Stimulated activated naive CD8-positive, alpha-beta T cell treated with anti-CD3 and anti-CD28 coated beads, Interleukin-15, Interleukin-2, amounts not matched to agents 100 U/mL and 50 U/mL, for 24 hours (primary cell): ENCODE measurements around the gene RAB11FIP3.

Source experiments
- ATAC-seq: fragments of 150-1000 bp; cut with Tn5 transposase; one replicate; pipeline ENCODE4 v1.10.0; 2021
- DNase-seq: peaks from one replicate; pipeline ENCODE4 v3.0.0; 2021

Gene RAB11FIP3

GRCh38 chr16:533391-534123, 108.1 kb downstream of the RAB11FIP3 start:
- ATAC-seq (no peak), DNase-seq (no peak)

- no peak for DNase-seq
- ATAC-seq, result no peak
Observed at GRCh38 chr16:534135-534534, 108.7 kb downstream of the RAB11FIP3 start.

- no peak for DNase-seq
- ATAC-seq, result peak; percentile 12
Observed at GRCh38 chr16:534856-535445, 109.5 kb downstream of the RAB11FIP3 start.

- ATAC-seq, result peak; percentile 56
- DNase-seq, result no peak
Observed at GRCh38 chr16:535446-536405, 110.3 kb downstream of the RAB11FIP3 start.

GRCh38 chr16:536746-537145, 111.3 kb downstream of the RAB11FIP3 start:
- DNase-seq, result no peak

GRCh38 chr16:537415-538335, 112.2 kb downstream of the RAB11FIP3 start:
- ATAC-seq (no peak), DNase-seq (no peak)

More at GRCh38 chr16:536746-537145, 111.3 kb downstream of the RAB11FIP3 start:
- ATAC-seq, result no peak

GRCh38 chr16:539901-540530, 114.6 kb downstream of the RAB11FIP3 start:
- ATAC-seq (no peak), DNase-seq (no peak)

GRCh38 chr16:540645-541340, 115.3 kb downstream of the RAB11FIP3 start:
- ATAC-seq, result no peak
- DNase-seq, result no peak

GRCh38 chr16:543301-544164, 118.1 kb downstream of the RAB11FIP3 start:
- DNase-seq (no peak), ATAC-seq (no peak)

GRCh38 chr16:544517-544916, 119.1 kb downstream of the RAB11FIP3 start:
- DNase-seq, result no peak
- ATAC-seq, result no peak

GRCh38 chr16:546909-547770, 121.7 kb downstream of the RAB11FIP3 start:
- DNase-seq, result peak; percentile 52
- peak; percentile 31 for ATAC-seq

GRCh38 chr16:548586-548985, 123.1 kb downstream of the RAB11FIP3 start:
- ATAC-seq, result no peak
- no peak for DNase-seq

- ATAC-seq (no peak), DNase-seq (no peak)
Observed at GRCh38 chr16:549544-550263, 124.3 kb downstream of the RAB11FIP3 start.

- ATAC-seq (no peak), DNase-seq (no peak)
Observed at GRCh38 chr16:551210-551609, 125.8 kb downstream of the RAB11FIP3 start.

- ATAC-seq (no peak), DNase-seq (no peak)
Observed at GRCh38 chr16:552171-552570, 126.7 kb downstream of the RAB11FIP3 start.

- ATAC-seq (no peak), DNase-seq (no peak)
Observed at GRCh38 chr16:553601-554296, 128.3 kb downstream of the RAB11FIP3 start.

- DNase-seq (no peak), ATAC-seq (no peak)
Observed at GRCh38 chr16:554297-554621, 128.8 kb downstream of the RAB11FIP3 start.
